ENCODE measurements around the gene GAREM1. TPM values are rescaled to one million over a fixed set of nuclear protein-coding genes. Genes with fewer than 3 reads are reported as not detected.

The GAREM1 gene
- total RNA-seq, 1 experiment from 2014 or later: 11.1 TPM

- Histone ChIP-seq H3K79me2 (ENCODE audit: insufficient read depth, low read length) (no peaks in the 10 kb centered on the region), H3K27ac (ENCODE audit: low read depth, low read length) (no peak overlapping the region), H3K9me3 (ENCODE audit: control insufficient read depth in 1 of 2, insufficient read depth in 1 of 2, low read depth in 1 of 2, low read length in 2 of 2) (no peaks in the 10 kb centered on the region), H3K9me2 (ENCODE audit: insufficient read depth) (no peaks in the 10 kb centered on the region; the same call in 1 of the 2 replicates), H3K36me3 (ENCODE audit: control insufficient read depth in 1 of 2, insufficient read depth in 2 of 2, low read length in 2 of 2) (no peaks in the 10 kb centered on the region), H3K4me3 (replicated peaks in 1 of 2; ENCODE audit: low read depth in 1 of 2, low read length in 2 of 2) (no peak overlapping the region), H4K20me1 (ENCODE audit: insufficient read depth) (no peaks in the 10 kb centered on the region), H3K9ac (ENCODE audit: low read length) (no peak overlapping the region), H2AFZ (ENCODE audit: low read depth, low read length, poor library complexity, severe bottlenecking) (no peak overlapping the region), H3K4me1 (ENCODE audit: control insufficient read depth in 1 of 2, insufficient read depth in 2 of 2, low read length in 2 of 2) (no peaks in the 10 kb centered on the region), H3K27me3 (ENCODE audit: insufficient read depth, low read length) (no peaks in the 10 kb centered on the region), H3K4me2 (ENCODE audit: low read length) (no peak overlapping the region)
- ChIA-PET CTCF (no interaction called here), POLR2A (no interaction called here), RAD21 (ENCODE audit: low non-redundant PET in 1 of 2, low total read pairs in 2 of 2, uncharacterized antibody in 2 of 2, unreplicated experiment in 2 of 2) (no interaction called here)
- intact Hi-C loops (cut with micrococcal nuclease): no loop called here
- no peak for ATAC-seq
- TF ChIP-seq ATF3 (IDR thresholded peaks at IDR 0.05) (no peak), RAD21 (IDR thresholded peaks at IDR 0.05; ENCODE audit: low read depth) (no peak), JUND (IDR thresholded peaks at IDR 0.05) (no peak)
- DNase-seq (ENCODE audit: low read depth, low spot score): no peak
- no TSS peak for BruUV-seq (replicated peaks)
Observed at GRCh38 chr18:32435631-32436500, 34.8 kb downstream of the GAREM1 start.

- POLR2A ChIA-PET: no interaction called here
- Histone ChIP-seq H3K36me3 (ENCODE audit: control insufficient read depth in 1 of 2, insufficient read depth in 2 of 2, low read length in 2 of 2) (no peaks in the 10 kb centered on the region), H3K9me2 (ENCODE audit: insufficient read depth) (no peaks in the 10 kb centered on the region; the same call in 1 of the 2 replicates), H3K9me3 (ENCODE audit: control insufficient read depth in 1 of 2, insufficient read depth in 1 of 2, low read depth in 1 of 2, low read length in 2 of 2) (no peaks in the 10 kb centered on the region), H2AFZ (ENCODE audit: low read depth, low read length, poor library complexity, severe bottlenecking) (no peak overlapping the region), H3K27ac (ENCODE audit: low read depth, low read length) (no peak overlapping the region), H3K9ac (ENCODE audit: low read length) (no peak overlapping the region), H3K27me3 (ENCODE audit: insufficient read depth, low read length) (no peaks in the 10 kb centered on the region), H4K20me1 (ENCODE audit: insufficient read depth) (no peaks in the 10 kb centered on the region), H3K4me1 (ENCODE audit: control insufficient read depth in 1 of 2, insufficient read depth in 2 of 2, low read length in 2 of 2) (no peaks in the 10 kb centered on the region), H3K79me2 (ENCODE audit: insufficient read depth, low read length) (no peaks in the 10 kb centered on the region), H3K4me3 (replicated peaks in 1 of 2; ENCODE audit: low read depth in 1 of 2, low read length in 2 of 2) (no peak overlapping the region), H3K4me2 (ENCODE audit: low read length) (no peak overlapping the region)
- intact Hi-C loops (cut with micrococcal nuclease): no loop called here
- ATAC-seq (no peak), DNase-seq (ENCODE audit: low read depth, low spot score) (no peak)
- CTCF ChIA-PET: no interaction called here
- TF ChIP-seq ZFX (IDR thresholded peaks at IDR 0.05) (no peak), JUND (IDR thresholded peaks at IDR 0.05) (no peak), RAD21 (IDR thresholded peaks at IDR 0.05; ENCODE audit: low read depth) (no peak), SP1 (IDR thresholded peaks at IDR 0.05; ENCODE audit: low read depth) (no peak), TCF7L2 (IDR thresholded peaks at IDR 0.05; ENCODE audit: borderline replicate concordance, extremely low read depth, insufficient read depth, insufficient read length) (no peak), YY1 (IDR thresholded peaks at IDR 0.05; ENCODE audit: extremely low read depth, insufficient replicate concordance, low read depth, low read length) (no peak)
- RAD21 ChIA-PET (ENCODE audit: low non-redundant PET in 1 of 2, low total read pairs in 2 of 2, uncharacterized antibody in 2 of 2, unreplicated experiment in 2 of 2): no interaction called here
- no TSS peak for BruUV-seq (replicated peaks)
Observed at GRCh38 chr18:32431753-32432152, 38.9 kb downstream of the GAREM1 start.

Measured in HCT116 (cell line).